Heart left ventricle (tissue), 16 donors: ENCODE measurements around the gene ITSN1. TPM values are rescaled to one million over a fixed set of nuclear protein-coding genes. Genes with fewer than 3 reads are reported as not detected.

Experiments used
- ATAC-seq, 4 donors: fragments of 200-7000 bp; cut with Tn5 transposase; one replicate each; pipeline ENCODE4 v1.9.1; 2020 to 2022; ENCODE audit warnings: moderate library complexity in 4 of 4, mild to moderate bottlenecking in 3 of 4, moderate number of reproducible peaks in 1 of 4
- DNase-seq, 5 donors: peaks; one replicate each; pipeline ENCODE4 v3.0.0-alpha.2; 2020
- H3K27ac ChIP-seq, 12 donors: fragments of 200-600 bp; sonication (generic) in 4 of 12; one replicate each; pipeline versions ENCODE4 v1.5.0 to v1.8.0; 2016 to 2022; ENCODE audit warnings: mild to moderate bottlenecking in 2 of 12
- H3K27me3 ChIP-seq, 9 donors: fragments of 200-600 bp; sonication (generic) in 2 of 9; one replicate each; pipeline versions ENCODE4 v1.5.1 to v1.8.0; 2016 to 2022; ENCODE audit warnings: mild to moderate bottlenecking in 3 of 9
- H3K36me3 ChIP-seq, 9 donors: fragments of 200-600 bp; sonication (generic) in 2 of 9; one replicate each; pipeline versions ENCODE4 v1.5.0 to v1.8.0; 2018 to 2022; ENCODE audit warnings: mild to moderate bottlenecking in 2 of 9
- H3K4me1 ChIP-seq, 12 donors: fragments of 200-600 bp; sonication (generic) in 4 of 12; one replicate each; pipeline versions ENCODE4 v1.5.0 to v1.8.0; 2016 to 2022; ENCODE audit warnings: mild to moderate bottlenecking in 3 of 12
- H3K4me3 ChIP-seq, 12 donors: fragments of 200-600 bp; sonication (generic) in 4 of 12; one replicate each; pipeline versions ENCODE4 v1.5.0 to v1.8.0; 2017 to 2022; ENCODE audit warnings: mild to moderate bottlenecking in 9 of 12, moderate library complexity in 4 of 12
- H3K9me3 ChIP-seq, 12 donors: fragments of 200-600 bp; sonication (generic) in 4 of 12; one replicate each; pipeline versions ENCODE4 v1.5.0 to v1.8.0; 2016 to 2022; ENCODE audit warnings: mild to moderate bottlenecking in 1 of 12
- CTCF ChIP-seq, 12 donors: fragments of 200-600 bp; sonication (generic) in 4 of 12; IDR thresholded peaks; one replicate each; pipeline versions ENCODE4 v1.5.0 to v1.8.0; 2018 to 2022; ENCODE audit warnings: antibody characterized with exemption in 12 of 12, mild to moderate bottlenecking in 5 of 12
- POLR2A ChIP-seq, 2 donors: fragments of 450-650 bp; IDR thresholded peaks; one replicate each; pipeline ENCODE4 v1.6.1; 2017; ENCODE audit warnings: antibody characterized with exemption in 2 of 2, mild to moderate bottlenecking in 2 of 2, moderate library complexity in 2 of 2
- WGBS, 4 donors: extraction: QIAGEN DNeasy Blood & Tissue Kit in 2 of 4; methylation state at CpG; one replicate each; pipeline versions ENCODE4 v1.1.5 to v1.1.7; 2013 to 2018; 5-methylcytosine and 5-hydroxymethylcytosine counted together
- intact Hi-C, 10 donors: fragments of 100-400 bp; cut with DNase I; formaldehyde crosslinking; loops; one replicate each; pipeline versions ENCODE4 v1.11.1 to v1.14.2; 2022
- polyA plus RNA-seq, 2 donors: library from polyadenylated mRNA; stranded (reverse); fragments of 200-250 nt; gene quantifications; one replicate each; pipeline ENCODE4 v1.2.3, GENCODE V29; 2013
- total RNA-seq, 9 donors: library from RNA; depleted of rRNA in 2 of 9; stranded (reverse); fragments of >200 nt in 2 of 9; fragmentation: NEBNext Ultra II Directional in 3 of 9; extraction: Animal tissue kit (Norgen Biotek cat#: 25700) in 3 of 9; gene quantifications; one replicate each; pipeline versions ENCODE4 v1.1.0 to v1.2.4, GENCODE V29; 2016 to 2023
- donor health status: ischemic (EF 13 %, LVEDD 7.1; RV severe dilation, severe dysfunction).
- donor health status: healthy with polysubstance abuse.
- donor health status: DM: no; HTN: yes; CAD: no.
- donor health status: DM: no; HTN: no; CAD: no.
- donor health status: ischemic (EF 25% LVEDD 6.9; RV normal size, moderate dysfunction).
- donor health status: ischemic (EF 25% LVEDD 5.7; RV mildly dilated, moderate dysfunction).
- donor health status: healthy.
- donor health status: DM: yes; HTN: yes; CAD: no.
- donor health status: ischemic (EF 35%, LVEDD 5.7; RV mildly dilated, moderate dysfunction).
- donor health status: nonischemic (EF 11% LVEDD 7.7; RV severe dilation, severe dysfunction).
- donor health status: DM: yes; HTN: yes; CAD: no.
- donor health status: PGD.
- donor health status: ischemic (EF 29% LVEDD 5.4; RV normal size, mild dysfunction).
- donor health status: nonischemic (EF 23%, LVEDD 6.1; RV moderate dilation, normal function).

ITSN1 gene
- total and polyA plus RNA-seq, 11 donors = 17.2 to 51.5 (median 34.0) TPM

- no peak for TF ChIP-seq POLR2A (IDR thresholded peaks at IDR 0.05)
- no peak for TF ChIP-seq CTCF (IDR thresholded peaks at IDR 0.05)
- peak overlapping the region in 5 of 12 donors; percentile 2 to 92 (median 45) for H3K27ac ChIP-seq
- no peaks in the 10 kb centered on the region for H3K27me3 ChIP-seq
- peaks cover 0 to 48% (median 14%) of the 10 kb centered on the region in 12 donors for H3K4me1 ChIP-seq
- intact Hi-C loops = no loop called here
- H3K9me3 ChIP-seq = peaks cover 0 to 7% (median 0%) of the 10 kb centered on the region in 12 donors
- H3K36me3 ChIP-seq = no peaks in the 10 kb centered on the region
- WGBS, 4 donors = 89 to 93% (median 91%) methylated on average over 9 of the region's 9 CpGs
- ATAC-seq (no peak), DNase-seq (no peak)
- H3K4me3 ChIP-seq = peak overlapping the region in 1 of 12 donors; percentile 16
These were observed 306.7 kb downstream of the ITSN1 start for GRCh38 chr21:33948951-33949444.

Other genes starting within 250 kb of the ITSN1 start
- 10 to 100 TPM; 25.1 to 83.3 (median 35.7) TPM for gene IFNGR2, start 239.1 kb upstream of the ITSN1 start, total RNA-seq
- 10 to 100 TPM; 25.1 to 27.3 TPM for gene IFNGR2, start 239.1 kb upstream of the ITSN1 start, polyA plus RNA-seq
- 10 to 100 TPM; 23.5 to 44.2 (median 31.2) TPM for gene TMEM50B, start 162.5 kb upstream of the ITSN1 start, total RNA-seq
- 10 to 100 TPM; 26.5 to 47.4 TPM for gene TMEM50B, start 162.5 kb upstream of the ITSN1 start, polyA plus RNA-seq
- 10 to 100 TPM in 1 of 9 donors, 1 to 10 TPM in 8; 2.5 to 10.3 (median 6.6) TPM for gene DNAJC28, start 150.8 kb upstream of the ITSN1 start, total RNA-seq
- gene DNAJC28, start 150.8 kb upstream of the ITSN1 start, polyA plus RNA-seq = 1 to 10 TPM; 3.1 to 5.8 TPM
- 10 to 100 TPM; 35.7 to 53.1 (median 40.7) TPM for gene GART, start 100.4 kb upstream of the ITSN1 start, total RNA-seq
- gene GART, start 100.4 kb upstream of the ITSN1 start, polyA plus RNA-seq = 10 to 100 TPM in 1 of 2 donors, 1 to 10 TPM in 1; 9.0 to 48.6 TPM
- gene SON, start 99.5 kb upstream of the ITSN1 start, total RNA-seq = 100 to 1,000 TPM in 8 of 9 donors, 10 to 100 TPM in 1; 90.7 to 201 (median 134) TPM
- gene SON, start 99.5 kb upstream of the ITSN1 start, polyA plus RNA-seq = 10 to 100 TPM; 78.0 to 99.6 TPM
- 1 to 10 TPM; 4.0 to 9.3 (median 5.4) TPM for gene DONSON, start 53.8 kb upstream of the ITSN1 start, total RNA-seq
- gene DONSON, start 53.8 kb upstream of the ITSN1 start, polyA plus RNA-seq = 10 to 100 TPM in 1 of 2 donors, 1 to 10 TPM in 1; 5.8 to 18.6 TPM
- gene CRYZL1, start 760 bp upstream of the ITSN1 start, total RNA-seq = 10 to 100 TPM; 15.2 to 33.8 (median 25.3) TPM
- 10 to 100 TPM; 17.0 to 17.7 TPM for gene CRYZL1, start 760 bp upstream of the ITSN1 start, polyA plus RNA-seq